Liver (tissue), 3 donors: ENCODE results near the gene TUBA4B.

Experiments used
- ATF3 ChIP-seq: IDR thresholded peaks from 2 replicates; pipeline ENCODE4 v1.6.1; 2016; ENCODE audit warnings: antibody characterized with exemption
- CTCF ChIP-seq: fragments of 150-350 bp; IDR thresholded peaks from 2 replicates; pipeline ENCODE4 v1.5.1; 2017; ENCODE audit warnings: improper control_type of control experiment, low read depth, low read length; ENCODE audit not compliant: missing input control
- EGR1 ChIP-seq, 2 donors: IDR thresholded peaks; 2 replicates each; pipeline ENCODE4 v1.6.1; 2016 to 2018; ENCODE audit warnings: antibody characterized with exemption in 2 of 2, low read depth in 2 of 2
- FOXA2 ChIP-seq: IDR thresholded peaks from 2 replicates; pipeline ENCODE4 v1.6.1; 2016; ENCODE audit warnings: antibody characterized with exemption
- GABPA ChIP-seq, 2 donors: IDR thresholded peaks in 1 of 2; conservative IDR thresholded peaks in 1 of 2; 2 replicates each; pipeline ENCODE4 v1.6.1; 2016; ENCODE audit warnings: antibody characterized with exemption in 2 of 2, mild to moderate bottlenecking in 1 of 2, moderate library complexity in 1 of 2
- HNF4A ChIP-seq, 2 donors: conservative IDR thresholded peaks; 2 replicates each; pipeline ENCODE4 v1.6.1; 2016; ENCODE audit warnings: antibody characterized with exemption in 2 of 2, mild to moderate bottlenecking in 2 of 2
- HNF4G ChIP-seq: IDR thresholded peaks from 2 replicates; pipeline ENCODE4 v1.6.1; 2016; ENCODE audit warnings: antibody characterized with exemption
- JUND ChIP-seq, 2 donors: IDR thresholded peaks; 2 replicates each; pipeline ENCODE4 v1.6.1; 2016; ENCODE audit warnings: antibody characterized with exemption in 2 of 2
- MAX ChIP-seq: IDR thresholded peaks from 2 replicates; pipeline ENCODE4 v1.6.1; 2016; ENCODE audit warnings: antibody characterized with exemption
- NR2F2 ChIP-seq: IDR thresholded peaks from 2 replicates; pipeline ENCODE4 v1.6.1; 2016; ENCODE audit warnings: antibody characterized with exemption
- REST ChIP-seq: IDR thresholded peaks from 2 replicates; pipeline ENCODE4 v1.6.1; 2016; ENCODE audit warnings: antibody characterized with exemption, mild to moderate bottlenecking
- SP1 ChIP-seq: IDR thresholded peaks from 2 replicates; pipeline ENCODE4 v1.6.1; 2018; ENCODE audit warnings: antibody characterized with exemption, mild to moderate bottlenecking
- TAF1 ChIP-seq: conservative IDR thresholded peaks from 2 replicates; pipeline ENCODE4 v1.6.1; 2016; ENCODE audit warnings: antibody characterized with exemption, mild to moderate bottlenecking
- YY1 ChIP-seq: IDR thresholded peaks from 2 replicates; pipeline ENCODE4 v1.6.1; 2016; ENCODE audit warnings: antibody characterized with exemption, mild to moderate bottlenecking
- donor health status: healthy.
- donor health status: healthy.

- TF ChIP-seq CTCF, result no peak
- TF ChIP-seq GABPA (IDR thresholded peaks at IDR 0.05 in 1 of 2, conservative IDR thresholded peaks at IDR 0.05 in 1 of 2), result no peak
- no peak for TF ChIP-seq REST
- no peak for TF ChIP-seq MAX
- TF ChIP-seq SP1, result no peak
- no peak for TF ChIP-seq TAF1
- no peak for TF ChIP-seq HNF4G
- no peak for TF ChIP-seq ATF3
- TF ChIP-seq YY1, result no peak
- TF ChIP-seq FOXA2, result no peak
- no peak for TF ChIP-seq NR2F2
- TF ChIP-seq EGR1 (IDR thresholded peaks at IDR 0.05; ENCODE audit: low read depth in 2 of 2), result no peak
- TF ChIP-seq JUND (IDR thresholded peaks at IDR 0.05), result no peak
- no peak for TF ChIP-seq HNF4A (conservative IDR thresholded peaks at IDR 0.05)
Measured at GRCh38 chr2:219245899-219246230, 7.2 kb upstream of the TUBA4B start.
